ENCODE measurements around the gene SEC24A. TPM values are rescaled to one million over a fixed set of nuclear protein-coding genes. Genes with fewer than 3 reads are reported as not detected.

Gene SEC24A
- total RNA-seq, 2 experiments from 2014 or later, result 5.6 to 20.5 TPM

- Histone ChIP-seq H4K20me1 (ENCODE audit: insufficient read depth, low read length) (peaks cover 7% of the 10 kb centered on the region; the same call in 1 of the 2 replicates), H3K4me3 (ENCODE audit: low read depth, low read length, poor library complexity, severe bottlenecking) (no peak overlapping the region), H3K4me1 (ENCODE audit: insufficient read depth, low read length, poor library complexity, severe bottlenecking) (peaks cover 19% of the 10 kb centered on the region), H3K4me2 (ENCODE audit: low read length) (no peak overlapping the region), H3K9me3 (ENCODE audit: low read length) (no peaks in the 10 kb centered on the region), H3K9me2 (ENCODE audit: insufficient read depth, low read length) (no peaks in the 10 kb centered on the region), H3K27ac (ENCODE audit: low read depth, low read length, poor library complexity, severe bottlenecking) (no peak overlapping the region), H3K36me3 (ENCODE audit: insufficient read depth, low read length) (peaks cover 13% of the 10 kb centered on the region; the same call in 1 of the 2 replicates), H3K79me2 (ENCODE audit: insufficient read depth, low read depth, low read length) (peaks cover 43% of the 10 kb centered on the region), H2AFZ (ENCODE audit: low read length) (no peak overlapping the region)
- BruUV-seq (replicated peaks), result no TSS peak
- ChIA-PET CTCF (ENCODE audit: unreplicated experiment) (no interaction called here), POLR2A (no interaction called here)
- TF ChIP-seq CTCF (conservative IDR thresholded peaks at IDR 0.05; ENCODE audit: low read length) (no peak), EZH2phosphoT487 (IDR thresholded peaks at IDR 0.05; ENCODE audit: borderline replicate concordance, low read depth, low read length) (no peak)
- intact Hi-C loops (cut with micrococcal nuclease; ENCODE audit: unreplicated experiment), result no loop called here
- DNase-seq (ENCODE audit: low spot score), result no peak
Measured at GRCh38 chr5:134651531-134651930, 2.9 kb downstream of the SEC24A start.

GRCh38 chr5:134656690-134657089, 8.1 kb downstream of the SEC24A start:
- intact Hi-C loops (cut with micrococcal nuclease; ENCODE audit: unreplicated experiment), result no loop called here
- H3K4me3 ChIP-seq (ENCODE audit: low read depth, low read length, poor library complexity, severe bottlenecking), result no peak overlapping the region
- peaks cover 27% of the 10 kb centered on the region; the same call in 1 of the 2 replicates for H3K79me2 ChIP-seq (ENCODE audit: insufficient read depth, low read depth, low read length)
- BruUV-seq (replicated peaks), result no TSS peak
- TF ChIP-seq CTCF (conservative IDR thresholded peaks at IDR 0.05; ENCODE audit: low read length), result no peak
- TF ChIP-seq EZH2phosphoT487 (IDR thresholded peaks at IDR 0.05; ENCODE audit: borderline replicate concordance, low read depth, low read length), result no peak
- H3K4me1 ChIP-seq (ENCODE audit: insufficient read depth, low read length, poor library complexity, severe bottlenecking), result no peaks in the 10 kb centered on the region
- H3K36me3 ChIP-seq (ENCODE audit: insufficient read depth, low read length), result peaks cover 23% of the 10 kb centered on the region
- H3K9me3 ChIP-seq (ENCODE audit: low read length), result no peaks in the 10 kb centered on the region
- no peaks in the 10 kb centered on the region for H3K9me2 ChIP-seq (ENCODE audit: insufficient read depth, low read length)
- H2AFZ ChIP-seq (ENCODE audit: low read length), result no peak overlapping the region
- ChIA-PET CTCF (ENCODE audit: unreplicated experiment) (no interaction called here), POLR2A (interaction anchor here (0.5 to 0.7 kb wide), 5 partner anchors 9 to 298 kb away, joined by 3 to 5 read pairs (median 3); no protein-coding TSS in a partner anchor)
- no peaks in the 10 kb centered on the region for H4K20me1 ChIP-seq (ENCODE audit: insufficient read depth, low read length)
- DNase-seq (ENCODE audit: low spot score), result no peak
- H3K27ac ChIP-seq (ENCODE audit: low read depth, low read length, poor library complexity, severe bottlenecking), result no peak overlapping the region
- no peak overlapping the region for H3K4me2 ChIP-seq (ENCODE audit: low read length)

- Histone ChIP-seq H2AFZ (ENCODE audit: low read length) (no peak overlapping the region), H4K20me1 (ENCODE audit: insufficient read depth, low read length) (no peaks in the 10 kb centered on the region), H3K4me1 (ENCODE audit: insufficient read depth, low read length, poor library complexity, severe bottlenecking) (no peaks in the 10 kb centered on the region), H3K36me3 (ENCODE audit: insufficient read depth, low read length) (peaks cover 36% of the 10 kb centered on the region), H3K9me3 (ENCODE audit: low read length) (no peaks in the 10 kb centered on the region), H3K27ac (ENCODE audit: low read depth, low read length, poor library complexity, severe bottlenecking) (no peak overlapping the region), H3K79me2 (ENCODE audit: insufficient read depth, low read depth, low read length) (peaks cover 30% of the 10 kb centered on the region), H3K9me2 (ENCODE audit: insufficient read depth, low read length) (no peaks in the 10 kb centered on the region), H3K4me3 (ENCODE audit: low read depth, low read length, poor library complexity, severe bottlenecking) (no peak overlapping the region), H3K4me2 (ENCODE audit: low read length) (no peak overlapping the region)
- TF ChIP-seq EZH2phosphoT487 (IDR thresholded peaks at IDR 0.05; ENCODE audit: borderline replicate concordance, low read depth, low read length), result no peak
- TF ChIP-seq CTCF (conservative IDR thresholded peaks at IDR 0.05; ENCODE audit: low read length), result no peak
- POLR2A ChIA-PET, result interaction anchor here (0.6 to 1.8 kb wide), 3 partner anchors 23 to 76 kb away, joined by 3 to 5 read pairs (median 4); no protein-coding TSS in a partner anchor
- DNase-seq (ENCODE audit: low spot score), result no peak
- no TSS peak for BruUV-seq (replicated peaks)
- CTCF ChIA-PET (ENCODE audit: unreplicated experiment), result no interaction called here
- intact Hi-C loops (cut with micrococcal nuclease; ENCODE audit: unreplicated experiment), result no loop called here
Measured at GRCh38 chr5:134659456-134659855, 10.9 kb downstream of the SEC24A start.

Data from OCI-LY7 (cell line).